ENCODE data around the gene CEP162.
A peak's percentile ranks its signal among the peaks of the same experiment; 100 is the strongest.
"Not testable (repeated sequence)": the region's sequence is repeated elsewhere in the genome, so short reads cannot be mapped to it uniquely, and the experiment has no call there.

The CEP162 gene, protein sequence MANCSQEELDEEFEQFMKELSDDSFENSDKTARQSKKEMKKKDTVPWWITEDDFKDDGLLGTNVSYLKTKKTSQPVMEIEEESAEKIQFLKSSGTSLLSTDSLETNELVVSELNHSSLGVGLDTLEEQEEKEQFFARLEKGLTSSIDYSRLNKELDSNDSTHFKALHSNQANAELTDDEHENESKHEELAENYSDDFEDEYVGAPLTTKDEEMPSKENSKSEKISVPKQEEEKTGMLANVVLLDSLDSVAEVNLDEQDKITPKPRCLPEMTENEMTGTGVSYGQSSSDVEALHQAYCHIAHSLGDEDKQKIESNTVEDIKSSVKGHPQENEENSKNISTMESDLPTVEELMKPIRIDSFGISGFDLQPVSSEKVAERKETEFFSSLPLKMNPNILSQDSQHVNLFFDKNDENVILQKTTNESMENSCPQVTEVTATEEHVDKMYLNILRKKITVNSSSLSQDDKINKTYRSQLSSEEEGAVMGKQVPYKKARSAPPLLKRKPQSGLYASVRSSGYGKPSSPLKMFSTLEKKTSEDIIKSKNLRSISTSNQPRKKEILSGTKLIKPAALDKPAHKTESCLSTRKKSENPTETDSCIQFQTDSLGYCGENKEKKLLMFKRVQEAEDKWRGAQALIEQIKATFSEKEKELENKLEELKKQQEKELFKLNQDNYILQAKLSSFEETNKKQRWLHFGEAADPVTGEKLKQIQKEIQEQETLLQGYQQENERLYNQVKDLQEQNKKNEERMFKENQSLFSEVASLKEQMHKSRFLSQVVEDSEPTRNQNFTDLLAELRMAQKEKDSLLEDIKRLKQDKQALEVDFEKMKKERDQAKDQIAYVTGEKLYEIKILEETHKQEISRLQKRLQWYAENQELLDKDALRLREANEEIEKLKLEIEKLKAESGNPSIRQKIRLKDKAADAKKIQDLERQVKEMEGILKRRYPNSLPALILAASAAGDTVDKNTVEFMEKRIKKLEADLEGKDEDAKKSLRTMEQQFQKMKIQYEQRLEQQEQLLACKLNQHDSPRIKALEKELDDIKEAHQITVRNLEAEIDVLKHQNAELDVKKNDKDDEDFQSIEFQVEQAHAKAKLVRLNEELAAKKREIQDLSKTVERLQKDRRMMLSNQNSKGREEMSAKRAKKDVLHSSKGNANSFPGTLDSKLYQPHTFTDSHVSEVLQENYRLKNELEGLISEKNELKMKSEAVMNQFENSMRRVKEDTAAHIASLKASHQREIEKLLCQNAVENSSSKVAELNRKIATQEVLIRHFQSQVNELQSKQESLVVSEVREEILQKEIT (N-terminal part only)

DNA sequence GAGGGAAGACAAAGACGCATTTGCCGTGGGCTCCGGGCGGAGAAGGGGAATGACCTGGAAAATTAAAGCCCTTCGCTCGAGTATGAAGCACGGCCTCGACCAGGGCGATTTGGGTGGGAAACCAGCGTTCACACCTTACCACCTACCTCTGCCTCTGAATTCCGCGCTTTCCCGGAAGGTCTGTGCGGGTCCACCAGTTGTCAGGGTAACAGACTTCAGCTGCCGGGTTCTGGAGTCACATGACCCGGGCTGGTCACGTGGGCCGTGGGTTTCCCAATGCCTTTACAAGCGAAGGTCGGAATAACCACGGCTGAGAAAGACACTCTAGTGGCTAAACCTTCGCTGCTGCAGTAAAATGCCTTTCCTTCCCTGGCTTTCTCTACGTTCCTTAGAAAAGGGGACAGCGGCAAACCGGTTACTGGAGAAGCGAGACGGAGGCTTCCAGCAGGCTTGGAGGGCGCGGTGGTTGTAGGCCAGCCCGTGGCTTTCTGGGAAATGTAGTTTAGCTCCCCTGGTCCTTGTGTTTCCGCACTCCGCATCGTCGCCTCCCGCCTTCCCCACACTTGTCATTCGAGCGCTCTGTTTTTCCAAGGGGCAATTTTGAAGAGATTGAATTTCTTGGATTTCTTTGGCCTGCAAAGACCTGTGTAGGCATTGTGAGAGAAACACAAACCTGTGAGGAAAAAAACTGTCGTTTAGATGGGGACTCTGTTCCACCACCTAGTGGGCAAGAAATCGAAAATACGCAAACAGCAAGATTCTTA, at the start of gene CEP162:
TSS of gene CEP162 (minus strand) at position 210 of the 764 bp plus-strand sequence. CDS start 1,250 bp downstream, outside the sequence.
- peak; percentile 84 for DNase-seq

DNA sequence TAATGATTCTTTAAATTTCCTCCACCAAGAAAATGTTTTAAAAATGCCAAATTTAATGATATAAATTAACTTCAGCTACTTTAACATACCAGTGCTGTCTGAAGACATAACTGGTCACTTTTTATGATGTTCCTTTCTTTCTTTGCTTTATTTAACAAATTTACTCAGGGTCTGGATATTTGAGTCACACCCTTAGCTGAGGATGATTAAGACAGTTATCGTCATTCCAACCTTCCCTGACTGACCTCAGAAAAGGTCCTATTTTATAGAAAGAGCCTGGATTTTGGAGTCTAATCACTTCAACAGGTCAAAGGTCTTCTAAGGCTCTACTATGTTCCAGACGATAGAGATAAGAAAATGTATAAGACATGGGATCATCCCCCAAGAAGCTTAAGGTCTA, 47.4 kb upstream of the CEP162 start:
- no peak for DNase-seq

DNA sequence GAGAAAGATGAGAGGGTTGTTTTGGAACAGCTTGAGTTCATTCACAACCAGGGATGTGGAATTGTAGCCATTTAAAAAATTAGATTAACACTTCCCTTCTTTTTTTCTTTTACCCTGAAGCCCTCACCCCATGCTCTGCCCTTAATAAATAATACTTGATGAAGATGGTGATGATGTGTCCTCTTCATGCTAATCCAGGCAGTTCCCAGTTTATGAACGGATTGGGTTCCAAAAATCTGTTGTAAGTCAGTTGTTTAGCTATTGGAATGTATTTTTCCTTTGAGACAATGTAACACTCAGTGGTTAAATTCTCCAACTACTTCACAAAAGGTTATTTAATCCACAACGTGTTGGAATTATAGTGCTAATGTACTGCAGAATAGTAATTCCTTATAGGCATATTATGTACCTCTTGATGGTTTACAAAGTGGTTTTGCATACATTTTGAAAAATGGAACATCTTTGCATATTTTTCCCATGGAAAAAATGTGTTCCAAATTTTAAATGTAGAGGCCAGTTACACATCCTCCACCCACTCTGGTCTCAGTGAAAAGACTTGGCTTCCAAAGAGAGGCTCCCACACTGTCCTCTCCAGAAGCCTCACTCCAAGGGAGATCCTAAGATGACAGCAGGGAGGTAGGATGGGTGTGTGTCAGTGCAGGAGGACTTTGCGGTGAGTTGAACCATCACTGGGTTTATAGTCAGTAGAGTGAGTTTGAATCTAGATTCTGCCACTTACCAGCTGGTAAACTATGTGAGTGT, 45.8 kb upstream of the CEP162 start:
- DNase-seq = no peak

DNA sequence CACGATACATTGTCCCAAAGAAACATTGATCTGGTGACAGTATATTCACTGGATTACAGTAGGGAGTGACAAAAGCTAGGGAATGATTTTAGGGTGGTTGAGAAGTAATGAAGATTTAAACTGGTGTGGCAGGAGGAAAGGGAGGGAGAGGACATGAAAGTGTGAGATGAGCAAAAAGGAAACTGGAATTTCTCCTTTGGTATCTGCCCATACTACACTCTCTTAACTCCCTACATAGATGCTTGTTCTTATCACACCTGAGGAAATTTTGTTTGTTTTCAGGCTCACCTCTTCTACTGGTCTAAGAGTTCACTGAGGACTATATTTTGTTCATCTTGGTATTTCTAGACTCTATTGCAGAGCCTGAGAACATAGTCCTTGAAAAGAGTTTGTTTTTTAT, 44.9 kb upstream of the CEP162 start:
- DNase-seq = no peak

DNA sequence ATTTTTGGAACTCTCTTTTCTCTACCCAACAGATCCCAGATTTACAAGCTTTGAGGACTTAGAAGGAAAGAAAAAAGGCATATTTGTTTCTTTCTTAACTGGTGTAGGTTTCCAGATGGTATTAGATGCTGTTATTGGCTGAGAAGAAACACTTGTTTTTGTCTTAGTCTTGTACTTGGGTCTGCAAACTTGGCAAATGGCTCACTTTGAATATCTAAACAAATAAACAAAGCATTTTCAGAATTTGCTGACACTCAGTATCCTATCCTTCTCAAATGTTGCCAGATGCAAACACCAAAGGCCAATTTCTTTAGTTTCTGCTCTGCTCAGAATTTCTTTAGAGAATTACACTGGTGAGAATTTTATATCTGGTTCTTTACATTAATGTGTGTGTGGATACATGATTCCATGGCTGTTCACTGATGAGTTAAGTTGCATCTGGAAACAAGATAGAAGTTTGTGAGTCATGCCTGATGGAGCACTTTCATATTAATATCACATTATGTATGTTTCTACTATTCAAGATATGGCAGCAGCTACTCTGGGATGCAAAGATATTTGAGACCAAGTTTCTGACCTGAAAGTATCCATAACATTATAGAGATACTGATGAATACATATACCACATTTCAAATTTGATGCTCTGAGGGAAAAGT, 43.7 kb upstream of the CEP162 start:
- no peak for DNase-seq

DNA sequence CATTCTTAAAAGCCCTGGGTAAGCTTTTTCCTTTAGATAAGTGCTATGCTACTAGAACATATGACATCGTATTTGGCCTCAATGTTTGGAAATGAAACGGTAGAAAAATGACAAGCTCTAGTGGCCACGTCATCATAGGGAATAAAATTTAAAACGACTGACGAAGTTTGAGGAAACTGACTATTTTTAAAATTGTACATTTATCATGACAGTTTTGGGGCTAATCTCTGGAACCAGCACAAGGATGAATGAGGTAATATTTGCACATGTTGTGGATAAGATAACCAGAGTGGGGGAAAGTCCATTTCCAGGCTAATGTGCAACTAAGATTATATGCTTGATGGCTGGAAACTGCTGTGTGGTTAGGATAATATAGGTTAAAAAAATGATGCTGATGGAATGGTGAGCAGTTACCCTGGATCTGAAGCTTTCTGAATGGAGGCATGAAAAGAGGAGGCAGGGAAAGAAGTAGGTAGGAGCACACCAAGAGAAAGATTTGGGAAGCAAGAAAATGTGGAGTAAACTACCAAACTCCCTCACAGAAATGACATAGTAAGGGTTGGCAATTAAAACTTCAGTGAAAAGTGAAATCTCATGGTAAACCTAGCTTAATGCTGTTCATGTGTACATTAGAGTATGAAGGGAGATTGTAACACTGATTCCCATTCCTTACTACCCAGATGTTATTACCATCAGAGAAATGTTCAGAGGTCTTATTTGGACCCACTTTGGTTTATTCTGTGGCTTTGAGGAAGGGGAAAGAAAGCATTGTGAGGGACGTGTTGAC, 42.7 kb upstream of the CEP162 start:
- DNase-seq = no peak

DNA sequence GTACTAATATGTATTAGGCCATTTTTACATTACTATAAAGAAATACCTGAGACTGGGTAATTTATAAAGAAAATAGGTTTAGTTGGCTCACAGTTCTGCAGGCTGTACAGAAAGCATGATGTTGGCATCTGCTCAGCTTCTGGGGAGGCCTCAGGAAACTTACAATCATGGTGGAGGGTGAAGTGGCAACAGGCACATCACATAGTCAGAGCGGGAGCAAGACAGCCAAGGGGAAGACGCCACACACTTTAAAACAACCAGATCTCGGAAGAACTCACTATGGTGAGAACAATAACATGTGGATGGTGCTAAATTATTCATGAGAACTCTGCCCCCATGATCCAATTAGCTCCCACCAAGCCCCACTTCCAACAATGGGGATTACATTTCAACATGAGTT, 41.3 kb upstream of the CEP162 start:
- DNase-seq = no peak

DNA sequence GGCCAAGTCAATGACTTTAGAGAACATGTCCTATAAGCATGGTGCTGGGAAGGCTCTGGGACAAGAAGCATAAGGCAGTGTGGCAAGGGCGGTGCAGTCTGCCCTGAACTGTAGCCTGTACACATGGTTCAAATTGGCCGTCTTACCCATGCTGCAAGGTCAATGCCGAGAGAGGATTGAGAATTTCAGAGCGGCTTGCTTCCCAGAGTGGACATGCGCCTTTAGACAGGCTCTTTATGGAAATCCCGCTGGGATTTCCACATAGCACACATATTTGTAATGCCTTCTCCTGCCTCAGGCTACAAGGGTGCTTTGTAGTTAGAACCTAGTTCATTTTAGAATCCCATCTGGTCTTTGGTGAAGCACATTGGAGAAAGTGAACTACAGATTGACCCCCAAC, 36.1 kb upstream of the CEP162 start:
- no peak for DNase-seq

DNA sequence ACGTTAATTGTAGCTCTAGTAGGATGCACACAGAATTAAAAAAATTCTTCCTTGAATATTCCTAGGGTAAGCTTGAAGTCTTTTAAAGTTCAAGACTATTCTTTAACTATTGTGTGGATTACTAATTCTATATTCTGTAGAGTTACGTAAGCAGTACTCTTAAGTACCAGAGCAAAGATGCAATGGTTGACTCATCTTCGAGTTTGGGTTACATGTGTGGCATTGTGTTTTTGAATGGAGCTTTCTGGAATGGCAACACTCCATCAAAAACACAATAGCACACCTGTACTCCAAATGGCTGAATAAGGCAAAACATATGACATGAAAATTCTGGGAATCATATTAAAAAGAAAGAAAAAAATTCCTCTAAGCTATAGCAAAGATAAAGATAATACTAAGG, 33.5 kb upstream of the CEP162 start:
- DNase-seq = no peak

DNA sequence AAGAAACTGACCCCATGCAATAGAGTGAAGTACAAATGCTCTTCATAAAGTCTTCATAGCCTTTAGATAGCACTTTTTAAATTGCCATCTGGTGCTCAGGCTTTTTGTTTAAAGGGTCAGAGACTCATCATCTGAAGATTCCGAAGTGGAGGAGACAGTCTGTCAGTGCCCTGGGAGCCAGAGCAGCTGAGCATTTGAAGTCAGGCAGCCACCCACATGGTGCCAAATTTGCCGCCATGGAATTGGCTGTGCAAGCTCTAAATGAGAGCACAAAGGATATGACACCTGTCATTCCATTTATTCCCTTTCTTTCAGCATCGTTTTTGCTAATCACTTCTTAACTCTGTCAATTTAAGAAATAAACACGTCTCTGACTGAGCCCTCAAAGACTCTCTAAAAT, 32.8 kb upstream of the CEP162 start:
- DNase-seq = no peak

DNA sequence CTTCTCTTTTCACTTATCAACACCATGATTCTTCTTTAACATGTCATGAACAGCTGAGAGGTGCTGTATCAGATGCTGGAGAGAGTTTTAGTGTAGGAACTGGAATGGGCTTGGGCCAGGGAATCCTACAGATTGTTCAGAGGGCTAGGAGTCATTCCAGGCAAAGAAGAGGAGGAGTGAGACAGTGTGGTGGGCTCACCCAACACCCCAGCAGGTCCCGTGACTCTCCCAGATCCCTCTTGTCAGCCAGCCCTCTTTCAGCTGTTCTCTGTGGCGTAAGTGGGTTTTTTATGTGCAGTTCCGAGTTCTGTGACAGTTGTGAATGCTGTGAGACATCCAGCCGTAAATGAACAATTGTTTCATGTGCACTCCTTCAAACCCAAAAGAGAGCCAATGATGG, 31.4 kb upstream of the CEP162 start:
- no peak for DNase-seq

DNA sequence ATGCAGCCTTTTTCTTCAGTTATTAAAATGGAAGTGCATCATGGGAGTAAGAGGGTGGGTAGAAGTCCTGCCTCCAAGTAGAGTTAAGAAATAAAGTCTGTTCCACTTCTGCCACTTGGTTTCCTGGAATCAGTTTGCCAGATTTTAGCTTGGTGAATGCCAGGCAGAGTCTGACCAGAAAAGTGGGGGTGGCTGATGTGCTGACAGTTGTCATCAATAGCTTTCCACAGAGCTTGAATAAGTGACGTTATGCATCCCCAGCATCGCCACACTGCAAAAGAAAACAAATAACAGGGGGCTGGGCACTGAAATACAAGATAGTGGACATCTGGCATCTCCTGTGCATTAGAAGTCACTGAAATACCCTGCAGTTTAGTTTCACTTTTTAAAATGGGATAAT, 30.8 kb upstream of the CEP162 start:
- DNase-seq = no peak

DNA sequence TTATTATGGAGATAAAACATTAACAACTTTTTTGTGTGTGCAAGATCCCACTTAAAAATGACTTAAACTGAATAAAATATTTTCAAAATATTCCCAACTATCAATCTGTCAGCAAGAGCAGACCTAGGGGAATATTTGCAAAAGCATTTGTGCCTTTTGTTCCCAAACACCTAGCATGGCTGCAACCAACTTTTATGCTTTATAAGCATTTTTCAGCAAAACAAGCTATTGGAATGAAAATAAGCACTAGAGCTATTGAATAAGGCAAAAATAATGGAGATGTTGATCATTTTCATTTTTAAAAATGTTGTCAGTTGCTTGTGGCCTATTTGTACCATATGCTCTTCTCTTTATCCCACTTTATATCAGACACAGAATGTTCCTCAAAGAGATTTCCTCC, 28.2 kb upstream of the CEP162 start:
- no peak for DNase-seq

DNA sequence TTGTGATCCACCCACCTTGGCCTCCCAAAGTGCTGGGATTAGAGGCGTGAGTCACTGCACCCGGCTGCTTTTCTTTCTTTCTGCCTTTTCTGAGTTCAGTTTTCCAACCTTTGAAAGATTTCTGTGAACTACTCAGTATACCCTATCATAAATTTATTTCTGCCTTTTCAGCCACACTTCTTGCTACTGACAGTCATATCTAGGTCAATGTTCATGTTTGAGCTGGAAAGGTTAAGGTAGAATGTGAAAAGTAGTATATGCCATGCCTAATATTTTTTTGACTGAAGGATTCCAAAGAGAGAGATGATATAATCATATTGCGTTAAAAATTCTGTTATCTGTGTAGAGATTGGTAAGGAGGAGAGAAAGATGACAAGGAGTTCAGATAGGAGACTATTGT, 25.9 kb upstream of the CEP162 start:
- DNase-seq = no peak

DNA sequence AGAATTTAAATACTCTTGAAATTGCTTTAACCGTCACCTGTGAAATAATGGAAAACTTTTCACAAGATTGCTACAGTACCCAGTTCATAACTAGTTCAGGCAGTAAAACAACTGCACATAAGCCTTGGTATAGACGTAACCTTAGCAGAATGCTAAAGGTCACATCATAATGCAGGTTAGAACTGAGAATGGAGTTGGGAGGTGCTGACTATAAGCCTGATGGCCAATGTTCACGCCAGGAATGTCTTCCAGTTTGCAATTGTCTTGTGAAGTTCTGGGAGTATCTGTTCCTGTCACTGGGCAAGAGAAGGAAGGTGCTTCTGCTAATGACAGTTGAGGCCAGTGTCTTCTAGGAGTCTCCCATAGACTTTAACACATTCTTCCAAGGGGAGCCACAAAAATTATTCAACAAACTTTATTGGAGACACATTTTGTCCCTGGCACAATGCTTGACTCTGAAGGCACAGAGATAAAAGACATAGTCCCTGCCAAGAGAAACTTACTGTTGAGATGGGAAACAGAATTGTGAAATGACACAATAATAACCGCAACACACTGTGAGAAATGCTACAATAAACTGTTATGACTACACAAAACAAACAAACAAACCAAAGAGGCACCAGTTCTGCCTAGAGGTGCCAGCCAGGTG, 24.6 kb upstream of the CEP162 start:
- no peak for DNase-seq

DNA sequence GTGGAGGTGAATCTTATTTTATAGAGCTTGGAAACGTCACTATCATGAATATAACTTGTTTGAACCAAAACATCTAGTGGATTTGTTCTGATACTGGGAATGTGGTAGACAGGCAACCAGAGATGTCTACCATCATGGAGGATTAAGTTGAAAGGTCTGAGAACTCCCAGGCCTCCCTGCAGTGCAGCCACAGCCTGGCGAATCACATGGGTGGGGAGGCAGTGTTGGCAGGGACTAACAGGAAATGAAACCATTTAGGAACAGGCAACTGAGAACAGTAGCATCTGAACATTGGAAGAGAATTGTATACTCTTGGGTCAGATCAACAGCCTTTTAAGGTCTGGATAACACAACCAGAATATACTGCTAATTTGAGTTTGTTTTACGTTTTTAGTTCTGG, 22.3 kb upstream of the CEP162 start:
- no peak for DNase-seq

DNA sequence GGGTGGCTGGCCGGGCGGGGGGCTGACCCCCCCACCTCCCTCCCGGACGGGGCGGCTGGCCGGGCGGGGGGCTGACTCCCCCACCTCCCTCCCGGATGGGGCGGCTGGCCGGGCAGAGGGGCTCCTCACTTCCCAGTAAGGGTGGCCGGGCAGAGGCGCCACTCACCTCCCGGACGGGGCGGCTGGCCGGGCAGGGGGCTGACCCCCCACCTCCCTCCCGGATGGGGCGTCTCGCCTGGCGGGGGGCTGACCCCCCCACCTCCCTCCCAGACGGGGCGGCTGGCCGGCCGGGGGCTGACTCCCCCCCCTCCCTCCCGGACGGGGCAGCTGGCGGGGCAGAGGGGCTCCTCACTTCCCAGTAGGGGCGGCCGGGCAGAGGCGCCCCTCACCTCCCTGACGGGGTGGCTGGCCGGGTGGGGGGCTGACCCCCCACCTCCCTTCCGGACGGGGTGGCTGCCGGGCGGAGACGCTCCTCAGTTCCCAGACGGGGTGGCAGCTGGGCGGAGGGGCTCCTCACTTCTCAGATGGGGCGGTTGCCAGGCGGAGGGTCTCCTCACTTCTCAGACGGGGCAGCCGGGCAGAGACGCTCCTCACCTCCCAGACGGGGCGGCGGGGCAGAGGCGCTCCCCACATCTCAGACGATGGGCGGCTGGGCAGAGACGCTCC, 17.1 kb upstream of the CEP162 start:
- not testable (repeated sequence) for DNase-seq

DNA sequence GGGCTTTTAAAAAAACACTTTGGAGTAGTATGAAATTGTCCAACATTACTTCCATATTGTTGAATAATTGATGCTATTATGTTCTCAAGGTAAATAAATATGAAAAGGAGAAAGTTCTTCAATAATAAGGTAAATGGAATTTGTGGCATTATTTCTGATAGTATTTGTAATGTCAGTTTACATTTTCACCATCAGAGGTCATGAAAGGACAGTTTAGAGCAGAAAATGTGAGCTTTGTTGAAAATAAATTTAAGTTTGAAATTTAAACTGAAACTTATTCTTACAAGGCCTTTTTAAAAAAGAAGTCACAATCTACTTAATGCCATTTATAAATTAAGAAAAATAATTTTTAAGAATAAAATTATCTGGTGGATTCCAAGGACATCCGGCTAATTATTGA, 15.8 kb upstream of the CEP162 start:
- no peak for DNase-seq

DNA sequence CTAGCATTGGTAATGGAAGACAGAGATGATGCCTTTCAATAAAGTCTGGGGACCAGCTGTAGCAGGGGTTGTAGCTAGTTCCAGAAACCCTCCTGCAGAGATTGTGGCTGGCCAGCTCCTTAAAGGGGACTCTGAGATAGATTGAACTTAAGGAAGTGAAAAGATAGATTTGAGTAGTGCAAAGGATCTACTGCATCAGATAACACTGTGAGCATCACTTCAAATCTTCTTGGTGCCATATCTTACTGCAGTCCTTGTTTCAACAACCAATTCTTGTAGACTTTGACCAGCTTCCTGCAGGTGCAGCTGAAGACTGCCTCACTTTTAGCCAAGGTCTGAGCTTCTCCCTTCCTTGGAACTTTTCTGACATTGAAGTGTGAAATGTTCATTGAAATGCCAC, 14.8 kb upstream of the CEP162 start:
- no peak for DNase-seq
